Type B pancreatic cell (in vitro differentiated cells): ENCODE measurements around the gene FOXL2NB. TPM values are rescaled to one million over a fixed set of nuclear protein-coding genes. Genes with fewer than 3 reads are reported as not detected.
A peak's percentile ranks its signal among the peaks of the same experiment; 100 is the strongest.

Source experiments
- DNase-seq: peaks from one replicate; pipeline ENCODE4 v3.0.0; 2021; ENCODE audit warnings: mixed read lengths; ENCODE audit not compliant: unreplicated experiment; ENCODE audit errors: extremely low spot score
- H3K27ac Mint-ChIP-seq: 2 replicates; pipeline ENCODE4 v1.8.0; 2021; ENCODE audit warnings: mild to moderate bottlenecking, mixed read lengths
- H3K27me3 Mint-ChIP-seq: 2 replicates; pipeline ENCODE4 v1.8.0; 2021; ENCODE audit warnings: mixed read lengths
- H3K36me3 Mint-ChIP-seq: 2 replicates; pipeline ENCODE4 v1.8.0; 2021; ENCODE audit warnings: mixed read lengths
- H3K4me1 Mint-ChIP-seq: one replicate; pipeline ENCODE4 v1.8.0; 2021; ENCODE audit warnings: mixed read lengths; ENCODE audit not compliant: unreplicated experiment
- H3K4me3 Mint-ChIP-seq: 2 replicates; pipeline ENCODE4 v1.8.0; 2021; ENCODE audit warnings: mild to moderate bottlenecking, mixed read lengths
- H3K9me3 Mint-ChIP-seq: 2 replicates; pipeline ENCODE4 v1.8.0; 2021; ENCODE audit warnings: mixed read lengths
- CTCF ChIP-seq: fragments of 200-600 bp; sonication (generic); conservative IDR thresholded peaks from 2 replicates; pipeline ENCODE4 v1.5.0; 2021; ENCODE audit warnings: antibody characterized with exemption, mild to moderate bottlenecking
- long read RNA-seq: library from polyadenylated mRNA; unstranded; transcript quantifications from one replicate; pipeline ENCODE4 v2.0.0, GENCODE V29; 2020
- total RNA-seq: library from RNA; stranded (reverse); gene quantifications from 2 replicates; pipeline ENCODE4 v1.2.1, GENCODE V29; 2021; ENCODE audit warnings: low replicate concordance

The FOXL2NB gene
- 0.29 and 0.34 TPM in 2 replicates for total RNA-seq
- long read RNA-seq: 0 reads

GRCh38 chr3:138946663-138947494 is at the start of gene FOXL2NB, which contains the start of gene FOXL2:
FOXL2NB (plus strand) TSS chr3:138947217; CDS start chr3:138947365, 148 bp downstream.
FOXL2 (minus strand) TSS chr3:138947137; CDS start chr3:138946722, 415 bp downstream.
- Mint-ChIP-seq H3K27ac (peak within 1 kb of the TSS; percentile 73), H3K4me3 (peak within 1 kb of the TSS; percentile 84), H3K27me3 (peaks cover 91% of the 10 kb centered on the region), H3K36me3 (no peaks in the 10 kb centered on the region), H3K4me1 (peaks cover 22% of the 10 kb centered on the region), H3K9me3 (no peaks in the 10 kb centered on the region)
- no peak for DNase-seq
- no peak for TF ChIP-seq CTCF

- Mint-ChIP-seq H3K36me3 (no peaks in the 10 kb centered on the region), H3K4me3 (no peak overlapping the region), H3K9me3 (no peaks in the 10 kb centered on the region), H3K27me3 (peaks cover 4% of the 10 kb centered on the region), H3K4me1 (no peaks in the 10 kb centered on the region), H3K27ac (no peak overlapping the region)
- TF ChIP-seq CTCF: no peak
- DNase-seq: no peak
These were observed 48.7 kb upstream of the FOXL2NB start for GRCh38 chr3:138898301-138898700.

GRCh38 chr3:138898708-138899107 is 48.3 kb upstream of the FOXL2NB start:
- no peaks in the 10 kb centered on the region for H3K4me1 Mint-ChIP-seq
- H3K9me3 Mint-ChIP-seq: no peaks in the 10 kb centered on the region
- H3K27me3 Mint-ChIP-seq: peaks cover 4% of the 10 kb centered on the region
- no peaks in the 10 kb centered on the region for H3K36me3 Mint-ChIP-seq
- DNase-seq: no peak
- no peak overlapping the region for H3K27ac Mint-ChIP-seq
- no peak for TF ChIP-seq CTCF
- no peak overlapping the region for H3K4me3 Mint-ChIP-seq

GRCh38 chr3:138899351-138899991 is 47.5 kb upstream of the FOXL2NB start:
- H3K27me3 Mint-ChIP-seq: peaks cover 4% of the 10 kb centered on the region
- H3K9me3 Mint-ChIP-seq: no peaks in the 10 kb centered on the region
- DNase-seq: no peak
- H3K4me3 Mint-ChIP-seq: no peak overlapping the region
- TF ChIP-seq CTCF: no peak
- H3K4me1 Mint-ChIP-seq: no peaks in the 10 kb centered on the region
- no peaks in the 10 kb centered on the region for H3K36me3 Mint-ChIP-seq
- H3K27ac Mint-ChIP-seq: no peak overlapping the region

GRCh38 chr3:138901567-138901966 is 45.5 kb upstream of the FOXL2NB start:
- H3K4me1 Mint-ChIP-seq: no peaks in the 10 kb centered on the region

More at GRCh38 chr3:138901567-138901966, 45.5 kb upstream of the FOXL2NB start:
- Mint-ChIP-seq H3K27ac (no peak overlapping the region), H3K36me3 (no peaks in the 10 kb centered on the region), H3K9me3 (no peaks in the 10 kb centered on the region), H3K27me3 (peaks cover 4% of the 10 kb centered on the region), H3K4me3 (no peak overlapping the region)
- TF ChIP-seq CTCF: no peak
- no peak for DNase-seq
